Left ventricle myocardium inferior (tissue), 1 donor: Measurements from ENCODE around the gene SLC17A3. TPM values are rescaled to one million over a fixed set of nuclear protein-coding genes. Genes with fewer than 3 reads are reported as not detected.

Experiments used
- DNase-seq: peaks from one replicate; pipeline ENCODE4 v3.0.0-alpha.2; 2020
- H3K27ac ChIP-seq: fragments of 200-600 bp; replicated peaks from 2 replicates; pipeline ENCODE4 v1.8.0; 2021
- H3K27me3 ChIP-seq: fragments of 200-600 bp; 2 replicates; pipeline ENCODE4 v1.8.0; 2021; ENCODE audit warnings: low read depth
- H3K36me3 ChIP-seq: fragments of 200-600 bp; 2 replicates; pipeline ENCODE4 v1.8.0; 2021
- H3K4me1 ChIP-seq: fragments of 200-600 bp; 2 replicates; pipeline ENCODE4 v1.8.0; 2021
- H3K4me3 ChIP-seq: fragments of 200-600 bp; 2 replicates; pipeline ENCODE4 v1.8.0; 2021; ENCODE audit warnings: mild to moderate bottlenecking, moderate library complexity
- H3K9me3 ChIP-seq: fragments of 200-600 bp; replicated peaks from 2 replicates; pipeline ENCODE4 v1.8.0; 2021
- CTCF ChIP-seq: fragments of 200-600 bp; IDR thresholded peaks from 2 replicates; pipeline ENCODE4 v1.8.0; 2021; ENCODE audit warnings: antibody characterized with exemption, mild to moderate bottlenecking, borderline replicate concordance
- intact Hi-C: fragments of 100-400 bp; cut with micrococcal nuclease; formaldehyde crosslinking; loops from one replicate; pipeline ENCODE4 v1.11.0; 2022
- total RNA-seq: library from RNA; stranded (reverse); fragmentation: NEBNext Ultra II Directional; extraction: Animal tissue kit (Norgen Biotek cat#: 25700); gene quantifications from one replicate; pipeline ENCODE4 v1.2.1, GENCODE V29; 2021
- donor health status: DM: no; HTN: yes; CAD: no; lungs with severe emphysema.

Gene SLC17A3
- total RNA-seq, 1 donor from 2014 or later = not detected

GRCh38 chr6:25831532-25832306, 42.3 kb downstream of the SLC17A3 start, which contains the start of gene SLC17A1:
Gene SLC17A1 (minus strand): TSS chr6:25832052. CDS start chr6:25830557, 1,495 bp downstream.
- DNase-seq = no peak
- H3K9me3 ChIP-seq = no peaks in the 10 kb centered on the region
- H3K36me3 ChIP-seq = no peaks in the 10 kb centered on the region
- intact Hi-C loops = no loop called here
- H3K27me3 ChIP-seq = peaks cover 24% of the 10 kb centered on the region
- H3K4me3 ChIP-seq = no peak within 1 kb of the TSS
- H3K4me1 ChIP-seq = no peaks in the 10 kb centered on the region
- no peak within 1 kb of the TSS for H3K27ac ChIP-seq
- TF ChIP-seq CTCF = no peak

- intact Hi-C loops = no loop called here
- no peak for DNase-seq
- TF ChIP-seq CTCF = no peak
- Histone ChIP-seq H3K4me3 (no peak overlapping the region), H3K9me3 (no peaks in the 10 kb centered on the region), H3K27ac (no peak overlapping the region), H3K4me1 (no peaks in the 10 kb centered on the region), H3K27me3 (peaks cover 24% of the 10 kb centered on the region), H3K36me3 (no peaks in the 10 kb centered on the region)
These were observed 43.6 kb downstream of the SLC17A3 start for GRCh38 chr6:25830458-25830857.

DNA sequence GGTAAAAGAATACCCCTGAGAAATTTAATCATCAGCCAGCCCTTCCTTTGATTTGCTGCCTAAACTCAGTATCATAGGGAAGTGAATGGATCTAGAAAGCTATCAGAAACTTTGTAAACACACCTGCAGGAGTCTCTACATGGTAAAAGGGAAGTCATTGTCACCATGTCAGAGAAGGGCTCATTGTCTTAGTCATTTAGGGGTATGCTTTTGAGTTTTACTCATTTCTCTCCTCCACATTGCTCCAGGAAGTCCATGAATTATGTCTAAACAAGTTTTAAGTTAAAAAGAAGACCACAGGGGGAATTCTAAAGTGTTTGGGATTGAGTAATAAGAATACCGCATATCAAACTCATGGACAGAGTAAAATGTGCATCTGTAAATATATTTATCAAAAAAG, 44.7 kb downstream of the SLC17A3 start:
- H3K4me3 ChIP-seq = no peak overlapping the region
- no peaks in the 10 kb centered on the region for H3K36me3 ChIP-seq
- no peak overlapping the region for H3K27ac ChIP-seq
- H3K9me3 ChIP-seq = no peaks in the 10 kb centered on the region
- no peak for DNase-seq
- no peaks in the 10 kb centered on the region for H3K4me1 ChIP-seq
- intact Hi-C loops = no loop called here
- H3K27me3 ChIP-seq = peaks cover 24% of the 10 kb centered on the region
- TF ChIP-seq CTCF = no peak

GRCh38 chr6:25821341-25821740, 52.7 kb downstream of the SLC17A3 start:
- H3K27me3 ChIP-seq = no peaks in the 10 kb centered on the region
- H3K9me3 ChIP-seq = no peaks in the 10 kb centered on the region
- no peak overlapping the region for H3K4me3 ChIP-seq
- no peak for DNase-seq
- H3K36me3 ChIP-seq = no peaks in the 10 kb centered on the region
- intact Hi-C loops = no loop called here
- no peak for TF ChIP-seq CTCF
- no peak overlapping the region for H3K27ac ChIP-seq
- no peaks in the 10 kb centered on the region for H3K4me1 ChIP-seq

DNA sequence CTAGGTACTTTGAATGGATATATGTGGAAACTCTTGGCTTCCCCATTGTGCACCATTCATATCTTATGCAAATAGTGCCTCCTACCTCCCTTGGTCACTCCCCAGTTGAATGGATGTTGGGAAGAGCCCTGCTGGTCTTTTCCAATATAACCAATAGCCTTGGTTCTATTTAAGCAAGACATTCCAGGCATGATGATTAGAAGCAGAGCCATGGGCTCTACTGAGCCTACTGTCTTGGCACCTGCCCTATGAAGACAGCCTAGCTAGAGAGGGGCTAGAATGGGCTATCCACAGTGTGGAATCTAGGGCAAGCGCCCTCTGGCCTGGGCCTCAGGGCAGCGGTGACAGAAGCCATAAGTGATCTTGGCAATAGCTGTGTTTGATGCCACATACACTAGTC, 57.8 kb downstream of the SLC17A3 start:
- no peak for DNase-seq
- intact Hi-C loops = no loop called here
- Histone ChIP-seq H3K27me3 (peaks cover 3% of the 10 kb centered on the region), H3K36me3 (no peaks in the 10 kb centered on the region), H3K4me3 (no peak overlapping the region), H3K27ac (no peak overlapping the region), H3K4me1 (no peaks in the 10 kb centered on the region), H3K9me3 (peaks cover 9% of the 10 kb centered on the region)
- no peak for TF ChIP-seq CTCF
